Lung (tissue), 12 donors: ENCODE measurements around the gene SLC30A3. TPM values are rescaled to one million over a fixed set of nuclear protein-coding genes. Genes with fewer than 3 reads are reported as not detected.

Experiments used
- ATAC-seq: fragments of 200-7000 bp; cut with Tn5 transposase; one replicate; pipeline ENCODE4 v1.9.1; 2020; ENCODE audit warnings: moderate number of reproducible peaks; ENCODE audit not compliant: insufficient read depth, low FRiP score
- DNase-seq, 3 donors: peaks; one replicate each; pipeline ENCODE4 v3.0.0-alpha.2; 2013 to 2017
- H3K27ac ChIP-seq, 2 donors: one replicate each; pipeline ENCODE4 v1.5.1; 2013; ENCODE audit warnings: mild to moderate bottlenecking in 2 of 2, moderate library complexity in 2 of 2, control low read depth in 1 of 2, inconsistent platforms in 1 of 2, low read depth in 1 of 2, low read length in 1 of 2
- H3K27me3 ChIP-seq, 3 donors: one replicate each; pipeline ENCODE4 v1.5.1; 2013; ENCODE audit warnings: low read length in 2 of 3; ENCODE audit not compliant: control insufficient read depth in 3 of 3, insufficient read depth in 3 of 3
- H3K36me3 ChIP-seq, 4 donors: one replicate each; pipeline ENCODE4 v1.5.1; 2013; ENCODE audit warnings: low read length in 4 of 4, mild to moderate bottlenecking in 1 of 4, moderate library complexity in 1 of 4; ENCODE audit not compliant: control insufficient read depth in 4 of 4, insufficient read depth in 4 of 4
- H3K4me1 ChIP-seq, 5 donors: one replicate each; pipeline ENCODE4 v1.5.1; 2013; ENCODE audit warnings: low read length in 5 of 5, mild to moderate bottlenecking in 2 of 5, moderate library complexity in 1 of 5; ENCODE audit not compliant: control insufficient read depth in 5 of 5, insufficient read depth in 5 of 5
- H3K4me3 ChIP-seq: one replicate; pipeline ENCODE4 v1.5.1; 2013; ENCODE audit warnings: mild to moderate bottlenecking, control low read depth, moderate library complexity
- H3K9ac ChIP-seq, 2 donors: one replicate each; pipeline ENCODE4 v1.5.1; 2013; ENCODE audit warnings: low read length in 2 of 2, control low read depth in 1 of 2; ENCODE audit not compliant: insufficient read depth in 1 of 2
- H3K9me3 ChIP-seq, 4 donors: one replicate each; pipeline ENCODE4 v1.5.1; 2013; ENCODE audit warnings: low read length in 3 of 4, mild to moderate bottlenecking in 1 of 4, moderate library complexity in 1 of 4; ENCODE audit not compliant: control insufficient read depth in 4 of 4, insufficient read depth in 3 of 4
- CTCF ChIP-seq: IDR thresholded peaks from 2 replicates; pipeline ENCODE4 v1.5.1; 2012; ENCODE audit warnings: mild to moderate bottlenecking; ENCODE audit errors: control extremely low read depth, extremely low read depth
- WGBS, 2 donors: extraction: QIAGEN DNeasy Blood & Tissue Kit; methylation state at CpG; one replicate each; pipeline ENCODE4 v1.1.7; 2013; 5-methylcytosine and 5-hydroxymethylcytosine counted together
- polyA plus RNA-seq, 2 donors: library from polyadenylated mRNA; stranded (reverse); fragments of 200-250 nt; gene quantifications; one replicate each; pipeline ENCODE4 v1.2.1, GENCODE V29; 2013
- total RNA-seq, 2 donors: library from RNA; depleted of rRNA in 1 of 2; stranded (reverse); fragments of >200 nt in 1 of 2; gene quantifications; one replicate each; pipeline ENCODE4 v1.2.1, GENCODE V29; 2014 to 2021
- donor health status: control.
- donor health status: control.
- donor health status: Bipolar disorder and iron deficiency.
- donor health status: healthy.
- donor health status: DM: yes; HTN: yes; CAD: no.

SLC30A3 gene
- total and polyA plus RNA-seq, 4 donors, result 0.11 to 0.77 (median 0.34) TPM

GRCh38 chr2:27285481-27285880, 22.6 kb upstream of the SLC30A3 start:
- 80 to 94% methylated on average over 6 of the region's 6 CpGs for WGBS, 2 donors
- TF ChIP-seq CTCF, result no peak
- H3K4me3 ChIP-seq, result no peak overlapping the region
- ATAC-seq, result no peak
- no peak overlapping the region for H3K27ac ChIP-seq
- DNase-seq, result no peak
- peaks cover 0 to 15% (median 10%) of the 10 kb centered on the region in 3 donors for H3K27me3 ChIP-seq
- peaks cover 0 to 10% (median 0%) of the 10 kb centered on the region in 5 donors for H3K4me1 ChIP-seq
- no peaks in the 10 kb centered on the region for H3K36me3 ChIP-seq
- peaks cover 0 to 2% (median 0%) of the 10 kb centered on the region in 4 donors for H3K9me3 ChIP-seq
- H3K9ac ChIP-seq, result no peak overlapping the region

- H3K4me1 ChIP-seq, result peaks cover 0 to 12% (median 0%) of the 10 kb centered on the region in 5 donors
- no peaks in the 10 kb centered on the region for H3K36me3 ChIP-seq
- peaks cover 0 to 2% (median 0%) of the 10 kb centered on the region in 4 donors for H3K9me3 ChIP-seq
- H3K9ac ChIP-seq, result no peak overlapping the region
- 91 to 95% methylated on average over 1 of the region's 1 CpG for WGBS, 2 donors
- no peak for ATAC-seq
- H3K27ac ChIP-seq, result peak overlapping the region in 1 of 2 donors; percentile 86
- DNase-seq, result no peak
- no peak for TF ChIP-seq CTCF
- peaks cover 0 to 15% (median 10%) of the 10 kb centered on the region in 3 donors for H3K27me3 ChIP-seq
- no peak overlapping the region for H3K4me3 ChIP-seq
Measured at GRCh38 chr2:27284996-27285395, 22.1 kb upstream of the SLC30A3 start.

GRCh38 chr2:27282892-27283291, 20.0 kb upstream of the SLC30A3 start:
- DNase-seq (no peak), ATAC-seq (no peak)
- H3K27ac ChIP-seq, result peak overlapping the region in 1 of 2 donors; percentile 86
- TF ChIP-seq CTCF, result no peak
- WGBS, 2 donors, result 52 to 73% methylated on average over 5 of the region's 5 CpGs
- peaks cover 0 to 15% (median 10%) of the 10 kb centered on the region in 3 donors for H3K27me3 ChIP-seq
- H3K9me3 ChIP-seq, result peaks cover 0 to 2% (median 0%) of the 10 kb centered on the region in 4 donors
- H3K9ac ChIP-seq, result no peak overlapping the region
- H3K4me3 ChIP-seq, result no peak overlapping the region
- no peaks in the 10 kb centered on the region for H3K36me3 ChIP-seq
- H3K4me1 ChIP-seq, result peaks cover 0 to 12% (median 0%) of the 10 kb centered on the region in 5 donors
